Measurements from ENCODE around the gene C11orf54. TPM values are rescaled to one million over a fixed set of nuclear protein-coding genes. Genes with fewer than 3 reads are reported as not detected.
"Not testable (repeated sequence)": the region's sequence is repeated elsewhere in the genome, so short reads cannot be mapped to it uniquely, and the experiment has no call there.

The C11orf54 gene
- polyA plus RNA-seq, 1 donor = 86.6 TPM

- Histone ChIP-seq H3K9me3 (ENCODE audit: control insufficient read depth, low read depth, low read length) (peaks cover 8% of the 10 kb centered on the region), H3K36me3 (ENCODE audit: control insufficient read depth, insufficient read depth, low read length) (peaks cover 67% of the 10 kb centered on the region), H3K27ac (ENCODE audit: low read length) (no peak overlapping the region), H3K4me3 (ENCODE audit: low read length) (no peak overlapping the region), H3K4me1 (ENCODE audit: control insufficient read depth, insufficient read depth, low read length) (no peaks in the 10 kb centered on the region), H3K27me3 (ENCODE audit: control insufficient read depth, insufficient read depth, low read length) (no peaks in the 10 kb centered on the region)
- no peak for DNase-seq
- 100% methylated on average over 1 of the region's 1 CpG for WGBS (ENCODE audit: insufficient coverage, low lambda C conversion rate)
Measured at GRCh38 chr11:93761910-93762309, 20.4 kb downstream of the C11orf54 start.

GRCh38 chr11:93765551-93765950 is 24.1 kb downstream of the C11orf54 start:
- H3K4me3 ChIP-seq (ENCODE audit: low read length) = no peak overlapping the region
- H3K27ac ChIP-seq (ENCODE audit: low read length) = no peak overlapping the region
- no peaks in the 10 kb centered on the region for H3K27me3 ChIP-seq (ENCODE audit: control insufficient read depth, insufficient read depth, low read length)
- H3K4me1 ChIP-seq (ENCODE audit: control insufficient read depth, insufficient read depth, low read length) = no peaks in the 10 kb centered on the region
- WGBS (ENCODE audit: insufficient coverage, low lambda C conversion rate) = 50% methylated on average over 1 of the region's 2 CpGs
- H3K9me3 ChIP-seq (ENCODE audit: control insufficient read depth, low read depth, low read length) = peaks cover 4% of the 10 kb centered on the region
- DNase-seq = no peak
- peaks cover 32% of the 10 kb centered on the region for H3K36me3 ChIP-seq (ENCODE audit: control insufficient read depth, insufficient read depth, low read length)

- Histone ChIP-seq H3K4me1 (ENCODE audit: control insufficient read depth, insufficient read depth, low read length) (no peaks in the 10 kb centered on the region), H3K4me3 (ENCODE audit: low read length) (no peak overlapping the region)
Measured at GRCh38 chr11:93766504-93766903, 25.0 kb downstream of the C11orf54 start.

GRCh38 chr11:93767018-93767417 is 25.5 kb downstream of the C11orf54 start:
- 100% methylated on average over 1 of the region's 3 CpGs for WGBS (ENCODE audit: insufficient coverage, low lambda C conversion rate)
- Histone ChIP-seq H3K36me3 (ENCODE audit: control insufficient read depth, insufficient read depth, low read length) (peaks cover 27% of the 10 kb centered on the region), H3K27ac (ENCODE audit: low read length) (no peak overlapping the region), H3K9me3 (ENCODE audit: control insufficient read depth, low read depth, low read length) (peaks cover 4% of the 10 kb centered on the region), H3K4me3 (ENCODE audit: low read length) (no peak overlapping the region), H3K4me1 (ENCODE audit: control insufficient read depth, insufficient read depth, low read length) (no peaks in the 10 kb centered on the region), H3K27me3 (ENCODE audit: control insufficient read depth, insufficient read depth, low read length) (no peaks in the 10 kb centered on the region)
- no peak for DNase-seq

More at GRCh38 chr11:93766504-93766903, 25.0 kb downstream of the C11orf54 start:
- WGBS (ENCODE audit: insufficient coverage, low lambda C conversion rate) = 90% methylated on average over 2 of the region's 5 CpGs
- H3K9me3 ChIP-seq (ENCODE audit: control insufficient read depth, low read depth, low read length) = peaks cover 4% of the 10 kb centered on the region
- no peaks in the 10 kb centered on the region for H3K27me3 ChIP-seq (ENCODE audit: control insufficient read depth, insufficient read depth, low read length)
- no peak for DNase-seq
- peaks cover 30% of the 10 kb centered on the region for H3K36me3 ChIP-seq (ENCODE audit: control insufficient read depth, insufficient read depth, low read length)
- H3K27ac ChIP-seq (ENCODE audit: low read length) = no peak overlapping the region

GRCh38 chr11:93770160-93770559 is 28.7 kb downstream of the C11orf54 start:
- no peak for DNase-seq
- peaks cover 13% of the 10 kb centered on the region for H3K9me3 ChIP-seq (ENCODE audit: control insufficient read depth, low read depth, low read length)
- WGBS (ENCODE audit: insufficient coverage, low lambda C conversion rate) = no CpG with 5 or more reads among the region's 1 CpG
- H3K36me3 ChIP-seq (ENCODE audit: control insufficient read depth, insufficient read depth, low read length) = peaks cover 4% of the 10 kb centered on the region
- H3K27ac ChIP-seq (ENCODE audit: low read length) = no peak overlapping the region
- H3K4me3 ChIP-seq (ENCODE audit: low read length) = no peak overlapping the region
- H3K27me3 ChIP-seq (ENCODE audit: control insufficient read depth, insufficient read depth, low read length) = no peaks in the 10 kb centered on the region
- no peaks in the 10 kb centered on the region for H3K4me1 ChIP-seq (ENCODE audit: control insufficient read depth, insufficient read depth, low read length)

GRCh38 chr11:93772123-93772522 is 30.7 kb downstream of the C11orf54 start:
- Histone ChIP-seq H3K4me1 (ENCODE audit: control insufficient read depth, insufficient read depth, low read length) (no peaks in the 10 kb centered on the region), H3K27ac (ENCODE audit: low read length) (no peak overlapping the region), H3K4me3 (ENCODE audit: low read length) (no peak overlapping the region), H3K36me3 (ENCODE audit: control insufficient read depth, insufficient read depth, low read length) (no peaks in the 10 kb centered on the region), H3K9me3 (ENCODE audit: control insufficient read depth, low read depth, low read length) (peaks cover 12% of the 10 kb centered on the region), H3K27me3 (ENCODE audit: control insufficient read depth, insufficient read depth, low read length) (no peaks in the 10 kb centered on the region)
- WGBS (ENCODE audit: insufficient coverage, low lambda C conversion rate) = no CpG with 5 or more reads among the region's 4 CpGs
- no peak for DNase-seq

- Histone ChIP-seq H3K9me3 (ENCODE audit: control insufficient read depth, low read depth, low read length) (peaks cover 9% of the 10 kb centered on the region), H3K27ac (ENCODE audit: low read length) (no peak overlapping the region), H3K27me3 (ENCODE audit: control insufficient read depth, insufficient read depth, low read length) (no peaks in the 10 kb centered on the region), H3K36me3 (ENCODE audit: control insufficient read depth, insufficient read depth, low read length) (no peaks in the 10 kb centered on the region), H3K4me1 (ENCODE audit: control insufficient read depth, insufficient read depth, low read length) (no peaks in the 10 kb centered on the region), H3K4me3 (ENCODE audit: low read length) (no peak overlapping the region)
- DNase-seq = no peak
- WGBS (ENCODE audit: insufficient coverage, low lambda C conversion rate) = no CpG with 5 or more reads among the region's 3 CpGs
Measured at GRCh38 chr11:93773045-93773477, 31.6 kb downstream of the C11orf54 start.

- H3K36me3 ChIP-seq (ENCODE audit: control insufficient read depth, insufficient read depth, low read length) = no peaks in the 10 kb centered on the region
- no peak overlapping the region for H3K4me3 ChIP-seq (ENCODE audit: low read length)
- no peak overlapping the region for H3K27ac ChIP-seq (ENCODE audit: low read length)
- no peaks in the 10 kb centered on the region for H3K27me3 ChIP-seq (ENCODE audit: control insufficient read depth, insufficient read depth, low read length)
- no peak for DNase-seq
- no peaks in the 10 kb centered on the region for H3K4me1 ChIP-seq (ENCODE audit: control insufficient read depth, insufficient read depth, low read length)
- peaks cover 9% of the 10 kb centered on the region for H3K9me3 ChIP-seq (ENCODE audit: control insufficient read depth, low read depth, low read length)
- no CpG with 5 or more reads among the region's 10 CpGs for whole genome bisulfite sequencing (ENCODE audit: insufficient coverage, low lambda C conversion rate)
Measured at GRCh38 chr11:93773601-93774200, 32.2 kb downstream of the C11orf54 start.

- not testable (repeated sequence) for DNase-seq; H3K27ac ChIP-seq (ENCODE audit: low read length)
- WGBS (ENCODE audit: insufficient coverage, low lambda C conversion rate) = no CpG with 5 or more reads among the region's 3 CpGs
Measured at GRCh38 chr11:93774560-93774959, 33.1 kb downstream of the C11orf54 start.

GRCh38 chr11:93775289-93775688 is 33.8 kb downstream of the C11orf54 start:
- no peak for DNase-seq
- no CpG with 5 or more reads among the region's 2 CpGs for WGBS (ENCODE audit: insufficient coverage, low lambda C conversion rate)
- Histone ChIP-seq H3K27me3 (ENCODE audit: control insufficient read depth, insufficient read depth, low read length) (no peaks in the 10 kb centered on the region), H3K4me3 (ENCODE audit: low read length) (no peak overlapping the region), H3K9me3 (ENCODE audit: control insufficient read depth, low read depth, low read length) (peaks cover 9% of the 10 kb centered on the region), H3K4me1 (ENCODE audit: control insufficient read depth, insufficient read depth, low read length) (no peaks in the 10 kb centered on the region), H3K36me3 (ENCODE audit: control insufficient read depth, insufficient read depth, low read length) (no peaks in the 10 kb centered on the region), H3K27ac (ENCODE audit: low read length) (no peak overlapping the region)

More at GRCh38 chr11:93774560-93774959, 33.1 kb downstream of the C11orf54 start:
- H3K36me3 ChIP-seq (ENCODE audit: control insufficient read depth, insufficient read depth, low read length); H3K9me3 ChIP-seq (ENCODE audit: control insufficient read depth, low read depth, low read length); H3K27me3 ChIP-seq (ENCODE audit: control insufficient read depth, insufficient read depth, low read length); H3K4me1 ChIP-seq (ENCODE audit: control insufficient read depth, insufficient read depth, low read length); H3K4me3 ChIP-seq (ENCODE audit: low read length): not testable (repeated sequence)

- H3K27ac ChIP-seq (ENCODE audit: low read length) = no peak overlapping the region
- no peak for DNase-seq
- H3K27me3 ChIP-seq (ENCODE audit: control insufficient read depth, insufficient read depth, low read length) = no peaks in the 10 kb centered on the region
- peaks cover 14% of the 10 kb centered on the region for H3K4me1 ChIP-seq (ENCODE audit: control insufficient read depth, insufficient read depth, low read length)
- H3K9me3 ChIP-seq (ENCODE audit: control insufficient read depth, low read depth, low read length) = no peaks in the 10 kb centered on the region
- H3K4me3 ChIP-seq (ENCODE audit: low read length) = peak overlapping the region; percentile 83
- no CpG with 5 or more reads among the region's 7 CpGs for WGBS (ENCODE audit: insufficient coverage, low lambda C conversion rate)
- peaks cover 4% of the 10 kb centered on the region for H3K36me3 ChIP-seq (ENCODE audit: control insufficient read depth, insufficient read depth, low read length)
Measured at GRCh38 chr11:93783362-93783761, 41.9 kb downstream of the C11orf54 start.
